Measurements from ENCODE around the gene GSG1L. TPM values are rescaled to one million over a fixed set of nuclear protein-coding genes. Genes with fewer than 3 reads are reported as not detected.

The GSG1L gene
- total RNA-seq, 1 donor from 2014 or later, result 1.4 TPM

- DNase-seq, result peak; percentile 15
These were observed 216.4 kb downstream of the GSG1L start for GRCh38 chr16:27847030-27847550.

GRCh38 chr16:27844826-27845225 lies 218.7 kb downstream of the GSG1L start:
- no peak for DNase-seq

DNA sequence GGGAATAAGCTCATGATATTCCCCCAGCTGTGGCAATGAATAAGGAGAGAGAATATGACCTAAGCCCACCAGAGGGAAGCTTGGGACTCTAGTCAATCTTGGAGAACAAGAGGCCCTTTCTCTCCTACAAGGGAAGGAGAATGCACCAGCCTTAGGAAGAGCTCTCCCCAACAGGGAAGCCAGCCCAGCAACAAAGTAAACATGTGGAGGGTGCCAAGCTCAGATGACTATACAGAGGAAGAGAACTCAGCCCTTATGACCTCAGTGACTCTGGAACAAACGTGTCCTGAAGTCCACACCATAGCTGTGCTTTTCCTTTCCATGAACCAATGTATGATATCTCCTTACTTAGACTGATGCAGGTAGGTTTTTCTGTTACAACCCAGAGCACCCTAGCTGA lies 219.7 kb downstream of the GSG1L start:
- DNase-seq, result no peak

DNA sequence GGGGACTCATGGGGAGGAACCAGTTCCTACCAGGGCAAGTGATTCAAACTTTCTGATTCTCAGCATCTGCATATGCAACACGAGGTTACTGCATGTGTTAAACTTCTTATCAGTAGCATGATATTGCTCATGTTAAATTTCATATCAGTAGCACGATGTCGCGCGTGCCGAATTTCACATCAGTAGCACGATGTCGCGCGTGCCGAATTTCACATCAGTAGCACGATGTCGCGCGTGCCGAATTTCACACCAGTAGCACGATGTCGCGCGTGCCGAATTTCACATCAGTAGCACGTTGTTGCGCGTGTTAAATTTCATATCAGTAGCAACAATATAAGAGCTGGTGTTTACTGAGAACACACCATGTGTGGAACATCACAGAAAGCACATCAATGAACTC lies 221.6 kb downstream of the GSG1L start:
- DNase-seq, result no peak

GRCh38 chr16:27841061-27841801 lies 222.3 kb downstream of the GSG1L start:
- DNase-seq, result no peak

DNA sequence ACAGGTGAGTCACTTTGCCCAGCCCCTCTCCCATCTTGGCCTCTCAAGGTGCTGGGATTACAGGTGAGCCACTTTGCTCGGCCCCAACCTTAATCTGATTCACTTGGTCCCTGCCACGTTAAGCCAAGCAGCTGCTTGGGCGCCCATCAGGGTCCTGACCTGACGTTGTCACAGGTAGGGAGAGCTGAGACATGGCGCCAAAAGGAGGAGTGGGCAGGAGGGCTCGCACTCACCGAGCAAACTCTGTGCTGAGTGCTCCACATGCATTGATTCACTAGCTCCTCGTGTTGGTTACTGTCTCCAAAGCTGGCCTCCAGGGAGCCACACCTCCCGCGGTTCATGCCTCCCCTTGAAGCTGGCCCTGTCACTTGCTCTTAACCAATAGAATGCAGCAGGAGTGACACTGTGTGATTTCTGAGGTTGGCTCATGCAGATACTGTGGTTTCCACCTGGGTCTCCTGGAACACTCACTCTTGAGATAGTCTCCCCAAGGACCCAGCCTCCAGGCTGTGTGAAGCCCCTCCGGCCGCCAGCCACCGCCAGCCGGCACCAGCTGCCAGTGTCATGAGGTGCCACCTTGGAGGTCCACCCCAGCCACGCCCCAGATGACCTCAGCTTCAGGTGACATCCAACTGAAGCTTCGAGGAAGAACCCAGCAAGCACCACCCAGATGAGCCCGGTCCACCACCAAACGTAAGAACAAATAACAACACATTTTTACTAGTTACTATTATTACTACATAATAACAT lies 223.0 kb downstream of the GSG1L start:
- no peak for DNase-seq

DNA sequence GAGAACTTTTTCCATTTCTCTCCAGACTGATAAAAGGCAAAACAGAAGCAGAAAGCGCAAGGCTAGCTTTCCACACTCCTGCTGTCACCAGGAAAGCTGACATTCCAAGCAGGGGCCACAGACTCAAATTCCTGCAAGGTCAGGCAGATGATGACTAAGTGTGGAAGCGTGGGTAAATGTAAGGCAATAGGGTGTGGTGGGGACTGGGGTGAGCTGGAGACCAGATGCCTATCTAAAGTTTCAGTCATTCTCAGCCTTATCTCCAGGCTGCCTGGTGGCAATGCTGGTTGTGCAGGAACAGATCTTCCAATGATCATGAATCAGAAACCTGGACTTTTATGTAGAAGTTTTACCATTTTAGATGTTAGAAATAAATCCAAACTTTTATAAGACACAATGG lies 224.1 kb downstream of the GSG1L start:
- DNase-seq, result no peak

DNA sequence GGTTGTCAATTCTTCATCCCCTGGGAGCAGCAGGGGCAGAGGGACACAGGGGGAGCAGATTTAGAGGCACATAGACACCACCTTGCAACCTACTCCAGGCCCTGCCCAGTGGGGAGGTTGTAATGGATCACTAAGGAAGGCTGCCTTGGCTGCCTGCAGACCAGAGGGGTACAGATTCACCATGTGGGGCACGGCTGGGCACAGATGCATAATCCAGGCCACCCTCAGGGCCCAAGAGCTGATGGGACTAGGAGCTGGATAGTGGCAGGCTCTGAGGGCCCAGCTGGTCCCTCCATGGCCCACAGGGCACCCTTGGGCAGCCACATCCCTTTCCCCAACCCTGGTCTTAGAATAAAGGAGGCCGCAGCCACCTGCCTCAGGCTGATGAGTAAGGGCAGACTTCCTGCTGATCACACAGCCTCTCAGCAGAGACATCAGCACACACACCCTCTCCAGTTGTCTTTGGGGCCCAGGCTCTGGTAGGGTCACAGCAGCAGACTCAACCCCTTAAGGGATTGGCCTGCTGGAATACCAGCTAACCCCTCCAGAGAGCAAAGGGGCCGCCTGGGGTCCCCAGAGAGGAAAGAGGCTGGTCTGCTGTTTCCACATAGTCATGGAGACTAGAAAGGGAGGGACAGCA lies 224.9 kb downstream of the GSG1L start:
- DNase-seq, result no peak

DNA sequence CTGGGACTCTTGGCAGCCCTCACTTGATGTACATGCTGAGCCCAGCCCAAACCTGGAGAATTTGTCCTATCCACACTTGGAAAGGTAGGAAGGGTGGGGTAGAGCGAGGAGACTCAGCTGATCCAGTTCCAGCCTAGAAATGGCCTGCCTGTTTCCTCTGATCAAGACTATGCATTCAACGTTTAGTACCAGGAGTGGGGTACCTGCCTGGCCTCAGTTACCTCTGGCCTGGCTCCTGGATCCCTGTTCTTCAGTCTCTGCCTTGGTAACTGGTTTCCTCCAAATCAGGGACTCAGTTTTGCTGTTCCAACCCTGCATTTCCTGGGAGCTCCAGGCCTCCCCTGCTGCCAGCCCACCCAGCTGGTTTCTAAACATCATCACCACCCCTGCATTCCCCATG lies 233.5 kb downstream of the GSG1L start:
- no peak for DNase-seq

DNA sequence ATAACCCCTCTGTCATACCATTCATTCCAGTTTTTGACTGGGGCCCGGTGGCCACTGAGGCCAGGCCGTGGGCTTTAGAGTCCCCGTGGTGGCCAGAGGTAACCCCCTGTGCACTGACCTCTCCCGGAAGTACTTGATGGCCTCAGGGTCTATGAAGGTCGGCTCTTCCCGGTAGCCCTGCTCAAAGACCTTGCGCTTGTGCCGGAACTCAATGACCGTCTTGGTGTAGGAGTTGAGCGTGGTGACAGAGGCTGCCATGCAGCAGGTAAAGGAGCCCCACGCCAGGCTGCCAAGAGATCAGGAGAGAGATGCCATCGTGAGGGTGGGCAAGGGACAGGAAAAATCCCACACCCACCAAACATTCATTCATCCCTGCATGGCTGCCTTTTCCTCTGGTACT lies 234.8 kb downstream of the GSG1L start:
- DNase-seq, result no peak

GRCh38 chr16:27827765-27828164 lies 235.7 kb downstream of the GSG1L start:
- no peak for DNase-seq

- DNase-seq, result no peak
These were observed 236.6 kb downstream of the GSG1L start for GRCh38 chr16:27826893-27827289.

DNA sequence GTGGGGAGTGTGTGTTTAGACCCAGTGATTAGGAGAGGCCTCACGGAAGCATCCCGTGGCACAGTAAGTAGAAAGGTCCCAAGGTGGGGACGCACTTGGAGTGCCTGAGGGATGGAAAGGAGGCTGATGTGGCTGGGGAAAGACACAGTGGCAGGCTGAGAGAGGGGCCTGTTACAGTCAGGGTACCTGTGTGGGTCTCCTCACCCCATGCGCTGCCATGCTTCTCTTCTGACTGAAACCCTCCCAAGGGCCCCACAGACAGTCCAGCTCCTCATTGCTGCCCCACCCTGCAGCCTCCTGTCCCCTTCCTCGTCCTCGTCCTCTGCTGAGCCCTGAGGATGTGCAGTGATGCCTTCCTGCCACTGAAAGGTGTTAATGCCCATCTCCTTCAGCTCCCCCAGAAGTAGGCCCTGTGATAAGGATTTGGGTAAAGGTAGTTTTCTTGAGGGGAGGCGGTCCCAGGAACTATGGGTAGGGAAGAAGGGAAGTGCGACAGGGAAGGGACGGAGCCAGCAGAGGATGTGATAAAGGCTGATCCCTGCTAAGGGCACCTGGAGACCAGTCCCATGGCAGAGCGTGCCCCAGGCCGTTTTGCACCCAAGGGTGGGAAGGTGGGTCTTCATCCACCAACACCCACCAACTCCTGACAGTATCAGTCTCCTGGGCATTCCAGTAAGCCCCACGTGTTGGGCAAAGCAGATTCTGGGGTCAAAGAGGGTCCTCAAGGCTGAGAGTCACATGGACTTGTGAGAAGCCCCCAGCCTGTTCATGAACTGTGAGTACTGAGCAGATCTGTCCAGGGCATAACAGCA lies 237.2 kb downstream of the GSG1L start:
- no peak for DNase-seq

- no peak for DNase-seq
These were observed 238.7 kb downstream of the GSG1L start for GRCh38 chr16:27824786-27825185.

GRCh38 chr16:27824006-27824405 lies 239.5 kb downstream of the GSG1L start:
- no peak for DNase-seq

- no peak for DNase-seq
These were observed 240.1 kb downstream of the GSG1L start for GRCh38 chr16:27823421-27823820.

GRCh38 chr16:27822996-27823395 lies 240.5 kb downstream of the GSG1L start:
- DNase-seq, result peak; percentile 46

DNA sequence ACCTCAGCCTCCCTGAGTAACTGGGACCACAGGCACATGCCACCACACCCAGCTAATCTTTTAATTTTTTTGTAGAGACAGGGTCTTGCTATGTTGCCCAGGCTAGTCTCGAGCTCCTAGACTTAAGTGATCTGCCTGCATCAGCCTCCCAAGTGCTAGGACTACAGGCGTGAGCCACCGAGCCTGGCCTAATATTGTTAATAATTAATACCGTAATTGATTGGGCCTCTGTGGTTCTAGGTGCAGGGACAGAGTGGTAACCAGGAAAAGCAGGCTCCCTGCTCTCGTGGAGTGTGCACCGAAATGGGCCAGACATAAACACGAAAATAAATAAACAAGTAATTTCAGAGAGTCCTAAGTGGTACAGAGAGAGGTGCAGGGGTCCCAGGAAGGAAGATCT lies 241.0 kb downstream of the GSG1L start:
- DNase-seq, result no peak

DNA sequence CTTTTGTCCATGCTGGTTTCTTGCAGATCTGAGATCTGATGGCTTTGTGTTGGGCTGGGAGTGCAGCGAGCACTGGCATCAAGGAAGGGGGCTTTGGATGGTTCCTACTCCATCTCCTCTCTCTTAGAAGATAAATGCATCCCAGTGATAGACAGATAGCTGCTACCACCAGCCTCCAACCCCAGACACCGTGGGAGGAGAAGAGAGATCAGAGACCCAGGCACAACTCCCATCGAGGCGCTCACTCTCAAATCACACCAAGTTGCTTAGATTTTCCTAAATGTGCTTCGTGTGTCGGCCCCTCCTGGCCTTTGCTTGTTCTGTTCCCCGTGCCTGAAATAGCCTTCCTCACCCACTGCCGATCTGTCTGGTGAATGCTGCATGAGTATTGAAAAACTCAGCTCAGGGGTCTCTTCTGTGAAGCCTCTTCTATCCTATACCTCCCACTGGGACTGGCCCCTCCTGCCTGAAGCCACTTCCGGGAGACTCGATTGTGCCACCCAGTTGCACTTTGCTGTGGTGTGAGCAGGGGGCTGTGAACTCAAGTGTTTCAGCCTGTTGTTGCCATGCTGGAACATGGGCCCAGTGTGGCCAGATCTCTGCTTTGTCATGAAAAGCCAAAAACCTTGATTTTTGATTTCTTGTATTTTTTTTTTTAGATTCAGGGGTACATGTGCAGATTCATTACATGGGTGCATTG lies 242.7 kb downstream of the GSG1L start:
- DNase-seq, result no peak

DNA sequence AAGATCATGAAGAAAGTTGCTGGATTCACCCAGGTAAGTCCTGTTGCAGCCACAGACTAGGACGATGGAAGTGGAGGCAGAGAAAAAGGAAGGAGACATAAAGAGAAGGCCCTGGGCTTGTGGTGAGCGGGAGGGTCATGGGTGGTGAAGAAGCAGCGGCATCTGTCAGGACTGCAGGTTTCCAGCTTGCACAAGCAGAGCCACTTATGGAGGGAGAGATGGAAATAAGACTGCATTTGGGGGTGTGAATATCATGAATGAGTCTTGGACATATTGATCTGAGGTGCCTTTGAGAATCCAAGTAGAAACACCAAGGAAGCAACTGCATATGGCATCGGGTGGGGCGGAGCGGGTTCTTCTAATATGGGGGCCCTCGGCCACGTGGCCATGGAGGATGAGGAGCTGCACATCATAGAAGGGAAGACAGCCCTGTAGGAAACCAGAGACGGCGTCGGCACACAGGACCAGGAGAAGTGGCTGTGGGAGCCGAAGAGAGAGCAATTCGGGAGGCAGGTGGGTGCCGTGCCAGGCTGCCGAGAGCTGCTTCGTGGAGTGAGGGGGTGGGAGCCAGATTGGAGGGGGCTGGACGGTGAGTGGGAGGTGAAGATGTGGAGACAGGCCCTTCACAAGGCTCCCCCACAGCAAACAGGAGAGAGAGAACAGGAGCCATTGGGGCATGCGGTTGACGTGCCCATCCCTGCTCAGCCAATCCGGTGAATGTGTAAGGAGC lies 243.5 kb downstream of the GSG1L start:
- no peak for DNase-seq

- DNase-seq, result no peak
These were observed 244.2 kb downstream of the GSG1L start for GRCh38 chr16:27819356-27819755.
